Measurements from ENCODE around the gene PDCD4.

DNA sequence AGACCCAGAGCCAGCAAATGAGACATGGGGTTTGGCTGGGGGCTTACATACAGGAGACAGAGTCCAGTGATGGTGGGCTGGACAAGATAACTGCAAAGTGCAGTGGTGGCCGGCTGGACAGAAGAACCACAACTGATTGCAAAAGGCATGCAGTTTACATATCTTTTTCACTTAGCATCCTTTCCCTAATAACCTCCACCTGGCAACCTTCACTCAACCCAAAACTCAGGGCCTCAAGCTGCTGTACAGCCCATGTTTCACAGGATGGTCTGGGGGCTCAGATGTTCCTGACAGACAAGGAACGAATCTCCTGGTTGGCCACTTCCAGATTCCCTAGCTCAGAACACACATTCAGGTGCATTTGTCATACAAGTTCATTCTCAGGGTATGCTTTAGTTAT is 7.8 kb upstream of the PDCD4 start:
- TF ChIP-seq, protein P1, sequence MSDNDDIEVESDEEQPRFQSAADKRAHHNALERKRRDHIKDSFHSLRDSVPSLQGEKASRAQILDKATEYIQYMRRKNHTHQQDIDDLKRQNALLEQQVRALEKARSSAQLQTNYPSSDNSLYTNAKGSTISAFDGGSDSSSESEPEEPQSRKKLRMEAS (IDR thresholded peaks at IDR 0.05; ENCODE audit: low read depth) = no peak
- no peak for TF ChIP-seq NFIC (IDR thresholded peaks at IDR 0.05; ENCODE audit: borderline replicate concordance)
- TF ChIP-seq JUND (IDR thresholded peaks at IDR 0.05) = no peak
- TF ChIP-seq, protein P2, sequence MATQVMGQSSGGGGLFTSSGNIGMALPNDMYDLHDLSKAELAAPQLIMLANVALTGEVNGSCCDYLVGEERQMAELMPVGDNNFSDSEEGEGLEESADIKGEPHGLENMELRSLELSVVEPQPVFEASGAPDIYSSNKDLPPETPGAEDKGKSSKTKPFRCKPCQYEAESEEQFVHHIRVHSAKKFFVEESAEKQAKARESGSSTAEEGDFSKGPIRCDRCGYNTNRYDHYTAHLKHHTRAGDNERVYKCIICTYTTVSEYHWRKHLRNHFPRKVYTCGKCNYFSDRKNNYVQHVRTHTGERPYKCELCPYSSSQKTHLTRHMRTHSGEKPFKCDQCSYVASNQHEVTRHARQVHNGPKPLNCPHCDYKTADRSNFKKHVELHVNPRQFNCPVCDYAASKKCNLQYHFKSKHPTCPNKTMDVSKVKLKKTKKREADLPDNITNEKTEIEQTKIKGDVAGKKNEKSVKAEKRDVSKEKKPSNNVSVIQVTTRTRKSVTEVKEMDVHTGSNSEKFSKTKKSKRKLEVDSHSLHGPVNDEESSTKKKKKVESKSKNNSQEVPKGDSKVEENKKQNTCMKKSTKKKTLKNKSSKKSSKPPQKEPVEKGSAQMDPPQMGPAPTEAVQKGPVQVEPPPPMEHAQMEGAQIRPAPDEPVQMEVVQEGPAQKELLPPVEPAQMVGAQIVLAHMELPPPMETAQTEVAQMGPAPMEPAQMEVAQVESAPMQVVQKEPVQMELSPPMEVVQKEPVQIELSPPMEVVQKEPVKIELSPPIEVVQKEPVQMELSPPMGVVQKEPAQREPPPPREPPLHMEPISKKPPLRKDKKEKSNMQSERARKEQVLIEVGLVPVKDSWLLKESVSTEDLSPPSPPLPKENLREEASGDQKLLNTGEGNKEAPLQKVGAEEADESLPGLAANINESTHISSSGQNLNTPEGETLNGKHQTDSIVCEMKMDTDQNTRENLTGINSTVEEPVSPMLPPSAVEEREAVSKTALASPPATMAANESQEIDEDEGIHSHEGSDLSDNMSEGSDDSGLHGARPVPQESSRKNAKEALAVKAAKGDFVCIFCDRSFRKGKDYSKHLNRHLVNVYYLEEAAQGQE (IDR thresholded peaks at IDR 0.05; ENCODE audit: low read depth, low read length) = no peak
- TF ChIP-seq, protein P3, sequence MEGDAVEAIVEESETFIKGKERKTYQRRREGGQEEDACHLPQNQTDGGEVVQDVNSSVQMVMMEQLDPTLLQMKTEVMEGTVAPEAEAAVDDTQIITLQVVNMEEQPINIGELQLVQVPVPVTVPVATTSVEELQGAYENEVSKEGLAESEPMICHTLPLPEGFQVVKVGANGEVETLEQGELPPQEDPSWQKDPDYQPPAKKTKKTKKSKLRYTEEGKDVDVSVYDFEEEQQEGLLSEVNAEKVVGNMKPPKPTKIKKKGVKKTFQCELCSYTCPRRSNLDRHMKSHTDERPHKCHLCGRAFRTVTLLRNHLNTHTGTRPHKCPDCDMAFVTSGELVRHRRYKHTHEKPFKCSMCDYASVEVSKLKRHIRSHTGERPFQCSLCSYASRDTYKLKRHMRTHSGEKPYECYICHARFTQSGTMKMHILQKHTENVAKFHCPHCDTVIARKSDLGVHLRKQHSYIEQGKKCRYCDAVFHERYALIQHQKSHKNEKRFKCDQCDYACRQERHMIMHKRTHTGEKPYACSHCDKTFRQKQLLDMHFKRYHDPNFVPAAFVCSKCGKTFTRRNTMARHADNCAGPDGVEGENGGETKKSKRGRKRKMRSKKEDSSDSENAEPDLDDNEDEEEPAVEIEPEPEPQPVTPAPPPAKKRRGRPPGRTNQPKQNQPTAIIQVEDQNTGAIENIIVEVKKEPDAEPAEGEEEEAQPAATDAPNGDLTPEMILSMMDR (IDR thresholded peaks at IDR 0.05) = no peak

Measured in SK-N-SH (cell line).